GM19099 (cell line): Measurements from ENCODE around the gene LRRC56.

Source experiments
- POLR2A ChIP-seq: IDR thresholded peaks from 3 replicates; pipeline ENCODE4 v1.6.1; 2011; ENCODE audit warnings: low read depth; ENCODE audit not compliant: insufficient read length; ENCODE audit errors: extremely low read depth

Gene LRRC56

DNA sequence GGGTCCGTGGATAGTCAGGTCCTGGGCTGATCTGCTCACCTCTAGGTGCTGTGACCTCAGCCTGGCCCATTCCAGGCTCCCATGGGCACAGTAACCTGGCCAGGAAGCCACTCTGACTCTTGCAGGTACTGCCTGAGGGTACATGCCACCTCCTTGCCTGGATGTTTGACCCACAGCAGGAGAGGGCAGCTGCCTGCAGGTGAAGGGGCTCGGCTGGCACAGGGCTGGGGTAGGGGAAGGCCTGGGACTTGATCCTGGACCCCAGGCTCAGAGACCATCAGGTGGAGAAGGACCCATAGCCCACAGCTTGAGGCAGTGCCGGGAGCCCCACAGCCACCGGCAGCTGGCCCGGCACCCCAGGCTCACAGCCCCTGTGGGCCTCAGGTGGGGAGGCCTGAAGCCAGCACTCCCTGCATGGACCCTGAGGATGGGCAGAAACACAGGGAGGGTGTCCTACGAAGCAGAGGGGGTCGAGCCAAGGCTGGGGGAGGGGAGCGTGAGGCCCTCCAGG lies 2.7 kb downstream of the LRRC56 start:
- TF ChIP-seq POLR2A = no peak

GRCh38 chr11:540583-541432 lies 3.5 kb downstream of the LRRC56 start:
- no peak for TF ChIP-seq POLR2A

- no peak for TF ChIP-seq POLR2A
Measured at GRCh38 chr11:541433-541885, 4.1 kb downstream of the LRRC56 start.

DNA sequence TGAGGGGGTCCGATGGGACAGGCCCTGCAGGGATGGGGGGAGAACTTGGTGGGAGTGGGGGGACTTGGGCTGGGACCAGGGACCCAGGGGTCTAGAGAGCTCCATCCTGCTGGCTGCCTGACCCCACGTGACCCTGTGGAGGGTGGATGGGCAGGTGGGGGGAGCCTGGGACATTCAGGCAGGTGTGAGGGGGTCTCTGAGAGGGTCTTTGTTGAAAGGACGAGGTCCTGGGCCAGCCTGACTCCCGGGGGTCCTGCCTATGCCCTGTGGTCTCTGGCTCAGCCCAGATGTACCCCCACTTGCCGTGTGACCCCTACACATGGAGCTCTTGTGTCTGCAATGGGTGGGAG lies 7.5 kb downstream of the LRRC56 start:
- no peak for TF ChIP-seq POLR2A

DNA sequence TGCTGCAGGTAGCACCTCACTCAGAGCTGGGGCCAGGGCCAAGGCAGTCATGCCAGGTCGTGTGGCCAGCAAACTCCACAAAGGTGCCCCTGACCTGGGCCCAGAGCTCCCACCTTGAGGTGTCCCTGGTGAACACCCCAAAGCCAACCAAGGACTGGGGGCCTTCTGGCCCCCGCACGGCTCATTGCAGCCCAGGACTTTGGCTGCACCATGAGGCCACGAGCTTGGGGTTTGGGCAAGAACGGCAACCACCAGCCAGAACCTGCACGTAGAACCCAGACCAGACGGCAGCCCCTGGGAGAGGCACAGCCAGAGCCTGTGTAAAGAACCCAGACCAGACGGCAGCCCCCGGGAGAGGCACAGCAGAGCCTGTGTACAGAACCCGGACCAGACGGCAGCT lies 7.8 kb downstream of the LRRC56 start:
- TF ChIP-seq POLR2A = no peak

DNA sequence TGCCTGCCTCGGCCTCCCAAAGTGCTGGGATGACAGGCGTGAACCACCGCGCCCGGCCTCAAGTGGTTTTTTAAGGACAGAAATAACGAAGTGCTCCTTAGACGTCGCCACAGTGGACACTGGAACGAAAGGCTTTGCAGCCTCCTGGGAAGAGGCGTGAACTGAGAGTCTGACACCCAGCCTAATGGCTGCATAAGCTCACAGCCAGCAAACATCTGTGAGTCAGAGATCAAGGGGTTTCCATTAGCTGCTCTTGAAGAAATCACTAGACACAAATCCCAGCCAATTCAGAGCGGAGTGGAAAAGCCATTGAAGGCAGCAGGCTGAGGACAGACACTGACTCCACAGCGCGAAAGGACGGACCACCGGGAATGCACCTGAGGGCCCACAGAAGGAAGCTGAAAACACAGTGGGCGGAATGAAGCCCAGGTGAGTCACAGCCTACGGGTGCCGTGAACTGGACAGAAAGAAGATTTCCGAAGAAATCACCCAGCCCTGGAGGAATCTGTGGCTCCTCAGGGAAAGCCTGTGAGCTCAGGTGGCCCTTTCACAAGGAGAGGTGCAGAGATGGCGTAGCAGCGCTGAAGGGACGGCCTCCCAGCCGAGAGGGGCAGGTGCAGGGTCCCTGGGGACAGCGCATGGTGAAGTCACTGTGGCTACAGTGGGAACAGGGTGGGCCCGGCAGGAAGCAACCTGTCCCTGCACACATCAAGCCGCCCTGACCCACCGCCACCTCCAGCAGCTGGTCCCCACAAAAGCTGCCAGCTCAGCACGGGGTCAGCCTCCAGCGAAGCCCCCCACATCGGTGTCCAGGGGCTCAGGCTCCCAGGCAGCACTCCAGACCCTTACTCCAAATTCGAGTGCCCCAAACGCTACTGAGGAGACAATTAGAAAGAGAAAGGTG lies 11.6 kb downstream of the LRRC56 start:
- TF ChIP-seq POLR2A = no peak

DNA sequence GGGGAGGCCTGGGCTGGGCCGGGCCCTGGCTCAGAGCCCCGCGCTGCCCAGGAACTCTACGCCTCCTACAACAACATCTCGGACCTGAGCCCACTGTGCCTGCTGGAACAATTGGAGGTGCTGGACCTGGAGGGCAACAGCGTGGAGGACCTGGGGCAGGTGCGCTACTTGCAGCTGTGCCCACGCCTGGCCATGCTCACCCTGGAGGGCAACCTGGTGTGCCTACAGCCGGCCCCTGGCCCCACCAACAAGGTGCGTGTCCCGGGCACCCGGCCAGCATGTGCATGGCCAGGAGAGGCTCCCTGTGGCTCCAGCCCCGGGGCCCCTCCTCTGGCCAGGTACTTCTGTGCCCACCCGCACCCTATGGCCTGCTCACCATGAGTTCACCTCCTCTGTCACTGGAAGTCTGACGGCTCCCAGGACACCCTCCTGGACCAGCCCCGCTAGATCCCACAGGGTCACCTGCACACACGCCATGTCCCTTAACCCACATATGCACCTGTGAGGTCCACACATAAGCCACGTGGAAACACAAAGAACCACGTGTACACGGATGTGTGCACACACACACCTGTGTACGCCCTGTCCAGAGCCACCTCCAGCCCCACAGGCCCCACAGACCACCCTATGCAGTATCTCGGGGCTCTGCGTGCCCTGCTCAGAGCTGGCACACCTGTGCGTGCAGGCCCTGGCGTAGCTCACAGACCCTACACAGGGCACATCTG lies 12.9 kb downstream of the LRRC56 start:
- TF ChIP-seq POLR2A = no peak

DNA sequence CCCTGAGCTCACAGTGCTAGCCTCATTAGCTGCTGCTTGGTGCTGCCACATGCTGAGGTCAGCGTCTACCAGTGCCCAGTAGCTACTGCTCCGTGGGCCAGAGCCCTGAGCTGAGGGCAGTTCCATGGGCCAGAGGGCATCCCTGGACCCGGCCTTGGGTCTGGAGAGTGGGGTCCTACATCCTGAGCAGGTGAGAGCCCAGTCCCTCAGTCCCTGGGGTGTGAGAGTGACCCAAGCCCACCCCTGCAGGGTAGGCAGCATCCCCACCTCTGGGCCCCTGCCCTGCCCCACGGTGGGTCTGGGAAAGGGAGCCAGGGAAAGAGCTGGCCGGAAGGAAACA lies 13.4 kb downstream of the LRRC56 start:
- no peak for TF ChIP-seq POLR2A

- no peak for TF ChIP-seq POLR2A
Measured at GRCh38 chr11:551131-551530, 13.8 kb downstream of the LRRC56 start.

- no peak for TF ChIP-seq POLR2A
Measured at GRCh38 chr11:551596-551995, 14.3 kb downstream of the LRRC56 start.

DNA sequence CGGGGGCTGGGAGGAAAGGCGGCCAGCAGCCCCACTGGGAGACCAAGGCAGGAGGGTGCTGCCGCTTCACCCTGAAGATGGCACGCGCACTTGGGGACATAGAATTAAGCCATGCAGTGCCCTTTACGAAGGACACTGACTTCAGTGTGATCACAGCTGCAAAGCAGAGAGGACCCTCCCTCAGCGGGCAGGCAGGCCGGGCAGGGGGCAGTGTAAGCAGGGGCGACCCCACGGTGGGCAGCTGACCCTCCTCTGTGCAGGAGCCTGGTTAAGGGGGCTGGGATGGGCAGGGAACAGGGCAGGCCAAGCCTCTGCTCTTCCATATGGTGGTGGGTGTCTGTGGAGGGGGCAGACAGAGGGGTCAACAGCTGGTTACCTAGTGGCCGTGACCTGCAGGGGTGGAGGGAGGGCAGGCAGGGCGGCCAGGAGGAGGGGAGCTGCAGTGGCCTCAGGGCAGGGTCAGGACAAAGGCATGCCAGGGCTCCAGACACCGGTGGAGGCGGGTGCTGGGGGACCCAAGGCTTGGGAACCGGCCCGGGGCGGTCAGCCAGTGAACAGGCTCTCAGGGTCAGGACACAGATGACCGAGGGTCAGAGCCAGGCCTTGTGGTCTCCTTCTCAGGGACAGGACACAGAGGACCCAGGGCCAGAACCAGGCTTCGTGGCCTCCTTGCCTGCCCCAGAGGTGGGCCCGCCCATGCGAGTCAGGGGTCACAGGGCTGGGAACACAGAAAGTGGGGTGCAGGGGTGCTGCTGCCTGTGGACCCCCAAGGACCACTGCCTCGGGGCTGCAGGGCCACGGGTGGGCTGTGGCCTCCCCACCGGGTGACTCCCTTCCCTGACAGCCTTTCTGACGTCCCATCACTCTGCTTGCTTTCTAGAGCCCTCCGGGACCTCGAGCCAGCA lies 16.0 kb downstream of the LRRC56 start:
- TF ChIP-seq POLR2A = no peak

DNA sequence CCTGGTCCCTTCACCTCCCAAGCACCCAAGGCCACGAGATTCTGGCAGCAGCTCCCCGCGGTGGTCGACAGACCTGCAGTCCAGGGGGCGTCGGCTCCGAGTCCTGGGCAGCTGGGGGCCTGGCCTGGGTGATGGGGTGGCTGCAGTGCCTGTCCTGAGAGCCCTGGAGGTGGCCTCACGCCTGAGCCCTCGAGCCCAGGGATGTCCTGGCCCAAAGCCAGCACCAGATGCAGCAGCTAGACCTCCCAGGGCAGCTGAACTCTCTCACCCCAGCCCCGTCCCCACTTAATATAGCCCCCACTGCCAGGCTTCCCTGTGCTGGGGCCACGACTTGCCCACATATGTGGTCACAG lies 16.6 kb downstream of the LRRC56 start:
- TF ChIP-seq POLR2A = no peak

GRCh38 chr11:554428-555226 lies 17.3 kb downstream of the LRRC56 start:
- no peak for TF ChIP-seq POLR2A
